SK-N-SH treated with all-trans-retinoic acid at 6 μM for 48 hours (cell line): Measurements from ENCODE around the gene MCTP2.

ENCODE experiments used
- ATAC-seq: fragments of 200-7000 bp; cut with Tn5 transposase; 3 replicates; pipeline ENCODE4 v1.9.1; 2020; ENCODE audit warnings: mild to moderate bottlenecking, moderate library complexity
- ARNTL ChIP-seq: fragments of 450-650 bp; formaldehyde crosslinking; IDR thresholded peaks from 2 replicates; pipeline ENCODE4 v1.5.0; 2020; ENCODE audit warnings: low read depth, mild to moderate bottlenecking, moderate library complexity, borderline replicate concordance
- CSDC2 ChIP-seq: fragments of 250-450 bp; sonication (Bioruptor Pico); IDR thresholded peaks from 2 replicates; pipeline ENCODE4 v1.5.0; 2020; ENCODE audit warnings: mild to moderate bottlenecking, moderate library complexity
- GLIS3 ChIP-seq: fragments of 250-450 bp; sonication (Bioruptor Pico); IDR thresholded peaks from 2 replicates; pipeline ENCODE4 v1.5.0; 2020; ENCODE audit warnings: mild to moderate bottlenecking, moderate library complexity
- ISL1 ChIP-seq: fragments of 250-450 bp; sonication (Bioruptor Pico); IDR thresholded peaks from 2 replicates; pipeline ENCODE4 v2.1.2; 2022; ENCODE audit warnings: mild to moderate bottlenecking, moderate library complexity
- OSR1 ChIP-seq: fragments of 250-450 bp; sonication (Bioruptor Pico); IDR thresholded peaks from 2 replicates; pipeline ENCODE4 v1.8.0; 2022; ENCODE audit warnings: moderate library complexity, mild to moderate bottlenecking, inconsistent platforms
- POU6F1 ChIP-seq: fragments of 250-450 bp; sonication (Bioruptor Pico); IDR thresholded peaks from 2 replicates; pipeline ENCODE4 v1.8.0; 2021; ENCODE audit warnings: low read depth, mild to moderate bottlenecking, moderate library complexity, borderline replicate concordance
- RARB ChIP-seq: fragments of 250-450 bp; sonication (Bioruptor Pico); IDR thresholded peaks from 2 replicates; pipeline ENCODE4 v1.8.0; 2021; ENCODE audit warnings: mild to moderate bottlenecking, moderate library complexity
- SNAI2 ChIP-seq: fragments of 250-450 bp; sonication (Bioruptor Pico); IDR thresholded peaks from 2 replicates; pipeline ENCODE4 v1.5.0; 2020; ENCODE audit warnings: mild to moderate bottlenecking, moderate library complexity
- TCF4 ChIP-seq: fragments of 250-450 bp; sonication (Bioruptor Pico); IDR thresholded peaks from 2 replicates; pipeline ENCODE4 v1.8.0; 2021; ENCODE audit warnings: mild to moderate bottlenecking, moderate library complexity, borderline replicate concordance
- TOX ChIP-seq: fragments of 250-450 bp; sonication (Bioruptor Pico); IDR thresholded peaks from 2 replicates; pipeline ENCODE4 v1.8.0; 2021; ENCODE audit warnings: mild to moderate bottlenecking, moderate library complexity, borderline replicate concordance
- TSHZ2 ChIP-seq: fragments of 250-450 bp; sonication (Bioruptor Pico); IDR thresholded peaks from 2 replicates; pipeline ENCODE4 v1.5.0; 2020; ENCODE audit warnings: mild to moderate bottlenecking, moderate library complexity
- ZC3H10 ChIP-seq: fragments of 250-450 bp; sonication (Bioruptor Pico); IDR thresholded peaks from 2 replicates; pipeline ENCODE4 v1.5.1; 2021; ENCODE audit warnings: mild to moderate bottlenecking, moderate library complexity
- ZFP3 ChIP-seq: fragments of 250-450 bp; sonication (Bioruptor Pico); IDR thresholded peaks from 2 replicates; pipeline ENCODE4 v1.5.0; 2020; ENCODE audit warnings: mild to moderate bottlenecking, moderate library complexity
- ZFP30 ChIP-seq: fragments of 450-650 bp; formaldehyde crosslinking; IDR thresholded peaks from 2 replicates; pipeline ENCODE4 v1.5.0; 2022; ENCODE audit warnings: mild to moderate bottlenecking, moderate library complexity
- ZNF565 ChIP-seq: fragments of 450-650 bp; formaldehyde crosslinking; conservative IDR thresholded peaks from 2 replicates; pipeline ENCODE4 v1.5.0; 2020; ENCODE audit warnings: low read depth, mild to moderate bottlenecking, moderate library complexity
- ZNF70 ChIP-seq: fragments of 450-650 bp; formaldehyde crosslinking; IDR thresholded peaks from 2 replicates; pipeline ENCODE4 v1.5.0; 2020; ENCODE audit warnings: mild to moderate bottlenecking, moderate library complexity
- ZNF8 ChIP-seq: fragments of 450-650 bp; formaldehyde crosslinking; IDR thresholded peaks from 2 replicates; pipeline ENCODE4 v1.5.0; 2020; ENCODE audit warnings: mild to moderate bottlenecking, moderate library complexity
- TF ChIP-seq, protein P1 (sequence below): fragments of 250-450 bp; sonication (Bioruptor Pico); IDR thresholded peaks from 2 replicates; pipeline ENCODE4 v1.8.0; 2020; ENCODE audit warnings: mild to moderate bottlenecking, moderate library complexity, borderline replicate concordance
- TF ChIP-seq, protein P2 (sequence below): fragments of 250-450 bp; sonication (Bioruptor Pico); IDR thresholded peaks from 2 replicates; pipeline ENCODE4 v1.5.1; 2020; ENCODE audit warnings: low read depth, mild to moderate bottlenecking, moderate library complexity

Gene MCTP2

GRCh38 chr15:94386351-94386750 lies 155.0 kb downstream of the MCTP2 start:
- TF ChIP-seq POU6F1 (CRISPR knock-in tag) (no peak), OSR1 (CRISPR knock-in tag) (no peak)
- ATAC-seq = no peak

DNA sequence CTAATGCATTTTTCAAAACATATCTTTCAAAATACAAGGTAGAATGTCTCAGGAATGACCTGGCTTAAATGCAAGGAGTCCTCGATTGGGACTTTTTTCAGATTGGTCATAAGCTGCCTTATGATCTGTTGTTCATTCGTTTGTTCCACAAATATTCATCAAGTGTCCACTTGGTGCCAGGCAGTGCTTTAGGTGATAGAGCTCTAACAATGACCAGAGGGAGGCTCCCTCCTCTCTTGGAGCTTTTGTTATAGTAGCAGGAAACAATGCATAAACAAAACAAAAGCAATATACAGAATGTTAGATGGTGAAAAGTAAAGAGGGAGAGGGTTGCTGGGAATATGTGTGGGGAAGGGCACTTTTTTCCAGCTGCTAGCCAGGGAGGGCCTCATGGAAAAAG lies 156.1 kb downstream of the MCTP2 start:
- no peak for TF ChIP-seq OSR1 (CRISPR knock-in tag)
- TF ChIP-seq, protein P1, sequence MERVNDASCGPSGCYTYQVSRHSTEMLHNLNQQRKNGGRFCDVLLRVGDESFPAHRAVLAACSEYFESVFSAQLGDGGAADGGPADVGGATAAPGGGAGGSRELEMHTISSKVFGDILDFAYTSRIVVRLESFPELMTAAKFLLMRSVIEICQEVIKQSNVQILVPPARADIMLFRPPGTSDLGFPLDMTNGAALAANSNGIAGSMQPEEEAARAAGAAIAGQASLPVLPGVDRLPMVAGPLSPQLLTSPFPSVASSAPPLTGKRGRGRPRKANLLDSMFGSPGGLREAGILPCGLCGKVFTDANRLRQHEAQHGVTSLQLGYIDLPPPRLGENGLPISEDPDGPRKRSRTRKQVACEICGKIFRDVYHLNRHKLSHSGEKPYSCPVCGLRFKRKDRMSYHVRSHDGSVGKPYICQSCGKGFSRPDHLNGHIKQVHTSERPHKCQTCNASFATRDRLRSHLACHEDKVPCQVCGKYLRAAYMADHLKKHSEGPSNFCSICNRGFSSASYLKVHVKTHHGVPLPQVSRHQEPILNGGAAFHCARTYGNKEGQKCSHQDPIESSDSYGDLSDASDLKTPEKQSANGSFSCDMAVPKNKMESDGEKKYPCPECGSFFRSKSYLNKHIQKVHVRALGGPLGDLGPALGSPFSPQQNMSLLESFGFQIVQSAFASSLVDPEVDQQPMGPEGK (CRISPR knock-in tag) = no peak
- TF ChIP-seq, all 23 proteins: peak for 0
- no peak for ATAC-seq

DNA sequence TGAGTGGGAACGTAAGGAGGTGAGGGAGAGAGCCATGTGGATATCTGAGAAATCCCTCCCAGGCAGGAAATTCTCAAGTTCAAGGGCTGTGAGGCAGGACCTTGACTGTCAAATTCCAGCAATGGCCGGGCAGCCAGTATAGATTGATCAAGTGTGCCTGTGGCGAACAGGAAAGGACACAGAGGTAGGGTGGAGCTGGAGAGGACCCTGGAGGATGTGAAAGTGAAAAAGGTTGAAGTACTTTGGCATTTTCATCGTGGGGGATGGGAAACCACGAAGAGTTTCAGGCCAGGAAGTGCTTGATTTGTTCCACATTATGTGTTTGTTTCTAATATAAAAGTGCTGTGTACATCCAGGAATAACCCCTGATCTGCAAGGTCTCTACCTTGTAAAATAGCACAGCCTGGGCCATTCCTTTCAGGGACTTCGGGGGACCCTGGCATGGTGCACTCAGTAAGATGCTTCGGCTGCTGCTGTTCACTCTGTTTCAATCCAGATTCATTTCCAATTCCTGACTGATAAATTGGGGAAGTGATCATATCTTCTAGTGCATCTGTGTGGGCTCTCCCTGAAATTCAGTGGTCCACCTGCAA lies 156.6 kb downstream of the MCTP2 start:
- no peak for TF ChIP-seq RARB (CRISPR knock-in tag)
- no peak for TF ChIP-seq ZNF8
- no peak for TF ChIP-seq ZFP3 (CRISPR knock-in tag)
- no peak for TF ChIP-seq CSDC2 (CRISPR knock-in tag)
- TF ChIP-seq ZNF565 = no peak
- TF ChIP-seq TOX (CRISPR knock-in tag) = no peak
- TF ChIP-seq SNAI2 = no peak
- no peak for TF ChIP-seq ZFP30 (CRISPR knock-in tag)
- TF ChIP-seq ZNF70 (CRISPR knock-in tag) = no peak
- TF ChIP-seq, all 23 proteins: peak for 0
- ATAC-seq = no peak

DNA sequence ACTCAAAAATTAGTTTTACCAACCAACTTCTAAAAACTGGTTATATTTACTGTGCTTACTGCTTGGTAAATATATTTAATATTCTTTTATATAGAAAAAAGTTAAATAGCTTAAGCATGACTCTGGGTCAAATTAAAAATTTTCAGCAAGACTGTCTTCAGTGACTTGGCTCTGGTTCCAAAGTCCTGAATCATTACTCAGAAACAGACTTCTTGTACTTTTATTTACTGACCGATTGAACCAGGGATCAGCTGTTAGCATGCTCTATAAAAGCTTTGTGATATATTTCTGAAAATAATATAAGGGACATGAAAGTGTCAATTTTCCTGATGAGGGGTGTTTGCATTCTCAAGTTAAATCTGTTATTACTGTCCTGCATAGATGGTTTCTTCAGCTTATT lies 164.3 kb downstream of the MCTP2 start:
- no peak for ATAC-seq
- TF ChIP-seq ARNTL = no peak
- no peak for TF ChIP-seq TOX (CRISPR knock-in tag)
- no peak for TF ChIP-seq ZC3H10 (CRISPR knock-in tag)
- TF ChIP-seq ZNF565 = no peak
- TF ChIP-seq TSHZ2 = no peak
- TF ChIP-seq ZNF70 (CRISPR knock-in tag) = no peak
- TF ChIP-seq, protein P2, sequence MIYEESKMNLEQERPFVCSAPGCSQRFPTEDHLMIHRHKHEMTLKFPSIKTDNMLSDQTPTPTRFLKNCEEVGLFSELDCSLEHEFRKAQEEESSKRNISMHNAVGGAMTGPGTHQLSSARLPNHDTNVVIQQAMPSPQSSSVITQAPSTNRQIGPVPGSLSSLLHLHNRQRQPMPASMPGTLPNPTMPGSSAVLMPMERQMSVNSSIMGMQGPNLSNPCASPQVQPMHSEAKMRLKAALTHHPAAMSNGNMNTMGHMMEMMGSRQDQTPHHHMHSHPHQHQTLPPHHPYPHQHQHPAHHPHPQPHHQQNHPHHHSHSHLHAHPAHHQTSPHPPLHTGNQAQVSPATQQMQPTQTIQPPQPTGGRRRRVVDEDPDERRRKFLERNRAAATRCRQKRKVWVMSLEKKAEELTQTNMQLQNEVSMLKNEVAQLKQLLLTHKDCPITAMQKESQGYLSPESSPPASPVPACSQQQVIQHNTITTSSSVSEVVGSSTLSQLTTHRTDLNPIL = no peak
- TF ChIP-seq ZFP3 (CRISPR knock-in tag) = no peak
- TF ChIP-seq GLIS3 (CRISPR knock-in tag) = no peak
- TF ChIP-seq ZFP30 (CRISPR knock-in tag) = no peak
- TF ChIP-seq RARB (CRISPR knock-in tag) = no peak
- TF ChIP-seq OSR1 (CRISPR knock-in tag) = no peak
- no peak for TF ChIP-seq SNAI2

- no peak for ATAC-seq
- TF ChIP-seq ARNTL = no peak
- TF ChIP-seq OSR1 (CRISPR knock-in tag) = no peak
- TF ChIP-seq RARB (CRISPR knock-in tag) = no peak
- TF ChIP-seq ISL1 = no peak
- TF ChIP-seq SNAI2 = no peak
- no peak for TF ChIP-seq ZNF8
- TF ChIP-seq ZC3H10 (CRISPR knock-in tag) = no peak
- no peak for TF ChIP-seq ZFP3 (CRISPR knock-in tag)
- no peak for TF ChIP-seq ZNF70 (CRISPR knock-in tag)
- TF ChIP-seq GLIS3 (CRISPR knock-in tag) = no peak
- TF ChIP-seq TCF4 = no peak
- TF ChIP-seq, protein P1 (CRISPR knock-in tag) = no peak
- no peak for TF ChIP-seq TSHZ2
These were observed 166.0 kb downstream of the MCTP2 start for GRCh38 chr15:94397337-94397736.
